Astrocyte (in vitro differentiated cells and primary cell): ENCODE results near the gene LHX1. TPM values are rescaled to one million over a fixed set of nuclear protein-coding genes. Genes with fewer than 3 reads are reported as not detected.

Source experiments
- DNase-seq: peaks from one replicate; pipeline ENCODE4 v3.0.0-alpha.2; 2010; ENCODE audit warnings: low read depth
- FAIRE-seq: peaks from 2 replicates; lab custom pipeline; 2011; peaks lifted over from hg19 to GRCh38; lab: Jason Lieb, UNC
- H2AFZ ChIP-seq: 2 replicates; pipeline ENCODE4 v1.6.0; 2012; ENCODE audit warnings: low read depth, low read length, inconsistent platforms
- H3K27ac ChIP-seq: 2 replicates; pipeline ENCODE4 v1.5.1; 2011; ENCODE audit warnings: low read depth, low read length, inconsistent platforms
- H3K27me3 ChIP-seq: 2 replicates; pipeline ENCODE4 v1.6.0; 2011; ENCODE audit warnings: low read length, inconsistent platforms; ENCODE audit not compliant: insufficient read depth
- H3K36me3 ChIP-seq: 2 replicates; pipeline ENCODE4 v1.5.1; 2011; ENCODE audit warnings: low read length, inconsistent platforms; ENCODE audit not compliant: insufficient read depth
- H3K4me1 ChIP-seq: 2 replicates; pipeline ENCODE4 v1.5.1; 2011; ENCODE audit warnings: low read length, inconsistent platforms; ENCODE audit not compliant: insufficient read depth
- H3K4me2 ChIP-seq: 2 replicates; pipeline ENCODE4 v1.6.0; 2012; ENCODE audit warnings: low read length, inconsistent platforms
- H3K4me3 ChIP-seq: 2 replicates; pipeline ENCODE4 v1.5.1; 2011; ENCODE audit warnings: low read depth, mild to moderate bottlenecking, low read length, inconsistent platforms; ENCODE audit not compliant: insufficient read depth
- H3K79me2 ChIP-seq: 2 replicates; pipeline ENCODE4 v1.6.0; 2012; ENCODE audit warnings: mild to moderate bottlenecking, low read length, inconsistent platforms; ENCODE audit not compliant: insufficient read depth
- H3K9ac ChIP-seq: 2 replicates; pipeline ENCODE4 v1.6.0; 2012; ENCODE audit warnings: mild to moderate bottlenecking, low read length, inconsistent platforms
- H3K9me3 ChIP-seq: 2 replicates; pipeline ENCODE4 v1.5.1; 2012; ENCODE audit warnings: low read depth, mild to moderate bottlenecking, low read length, inconsistent platforms; ENCODE audit not compliant: insufficient read depth
- H4K20me1 ChIP-seq: 2 replicates; pipeline ENCODE4 v1.6.0; 2012; ENCODE audit warnings: low read length, inconsistent platforms; ENCODE audit not compliant: insufficient read depth
- H3K27ac Mint-ChIP-seq: one replicate; pipeline ENCODE4 v1.8.0; 2021; ENCODE audit warnings: mild to moderate bottlenecking, mixed read lengths; ENCODE audit not compliant: unreplicated experiment
- H3K27me3 Mint-ChIP-seq: one replicate; pipeline ENCODE4 v1.8.0; 2021; ENCODE audit warnings: low read depth, mixed read lengths; ENCODE audit not compliant: unreplicated experiment
- H3K36me3 Mint-ChIP-seq: one replicate; pipeline ENCODE4 v1.8.0; 2021; ENCODE audit warnings: low read depth, mixed read lengths; ENCODE audit not compliant: unreplicated experiment
- H3K4me1 Mint-ChIP-seq: one replicate; pipeline ENCODE4 v1.8.0; 2021; ENCODE audit warnings: low read depth, mixed read lengths; ENCODE audit not compliant: unreplicated experiment
- H3K4me3 Mint-ChIP-seq: one replicate; pipeline ENCODE4 v1.8.0; 2021; ENCODE audit warnings: mild to moderate bottlenecking, moderate library complexity, mixed read lengths; ENCODE audit not compliant: unreplicated experiment
- H3K9me3 Mint-ChIP-seq: one replicate; pipeline ENCODE4 v1.8.0; 2021; ENCODE audit warnings: mild to moderate bottlenecking, mixed read lengths; ENCODE audit not compliant: unreplicated experiment
- CTCF ChIP-seq: IDR thresholded peaks from 2 replicates; pipeline ENCODE4 v1.5.1; 2011; ENCODE audit warnings: low read depth, mild to moderate bottlenecking, inconsistent platforms, low read length, moderate library complexity; ENCODE audit not compliant: insufficient read depth
- EZH2 ChIP-seq: IDR thresholded peaks from 2 replicates; pipeline ENCODE4 v1.6.1; 2012; ENCODE audit warnings: mild to moderate bottlenecking, low read length, inconsistent platforms; ENCODE audit not compliant: insufficient read depth
- total RNA-seq: library from RNA; stranded (reverse); gene quantifications from 2 replicates; pipeline ENCODE4 v1.2.1, GENCODE V29; 2021

The LHX1 gene
- total RNA-seq, 1 donor from 2014 or later = 10.8 TPM

GRCh38 chr17:36892112-36892838 is 45.0 kb upstream of the LHX1 start:
- Histone ChIP-seq H3K9ac (no peak overlapping the region), H3K27me3 (peaks cover 11% of the 10 kb centered on the region), H4K20me1 (no peaks in the 10 kb centered on the region), H3K36me3 (no peaks in the 10 kb centered on the region), H3K4me3 (no peak overlapping the region), H3K4me2 (no peak overlapping the region), H3K4me1 (no peaks in the 10 kb centered on the region), H3K79me2 (no peaks in the 10 kb centered on the region), H3K27ac (no peak overlapping the region), H3K9me3 (no peaks in the 10 kb centered on the region), H2AFZ (no peak overlapping the region)
- TF ChIP-seq EZH2 = no peak
- TF ChIP-seq CTCF = no peak
- no peak overlapping the region for H3K4me3 Mint-ChIP-seq
- FAIRE-seq (no peak), DNase-seq (no peak)
- no peak overlapping the region for H3K27ac Mint-ChIP-seq
- peaks cover 3% of the 10 kb centered on the region for H3K4me1 Mint-ChIP-seq
- H3K9me3 Mint-ChIP-seq = peaks cover 7% of the 10 kb centered on the region
- peaks cover 2% of the 10 kb centered on the region for H3K36me3 Mint-ChIP-seq
- H3K27me3 Mint-ChIP-seq = peaks cover 41% of the 10 kb centered on the region

DNA sequence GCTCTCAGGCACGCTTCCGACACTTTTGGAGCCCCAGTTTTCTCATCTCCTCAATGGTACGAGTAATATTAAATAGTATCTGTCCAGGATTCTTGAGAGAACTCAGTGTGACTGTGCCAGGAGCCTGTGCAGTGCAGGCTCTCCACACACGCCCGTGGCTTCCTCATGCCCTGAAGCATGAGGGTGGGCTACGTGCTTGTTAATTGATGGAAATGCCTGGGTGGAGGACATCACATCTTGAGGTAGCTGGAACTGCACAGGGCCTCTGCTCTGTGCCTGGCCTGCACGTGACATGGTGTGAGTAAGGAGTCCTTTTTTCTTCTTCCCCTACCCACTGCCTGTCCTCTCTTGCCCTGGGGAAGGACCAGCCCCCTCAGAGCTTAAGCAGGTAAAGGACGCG is 43.1 kb upstream of the LHX1 start:
- H3K27me3 ChIP-seq = peaks cover 3% of the 10 kb centered on the region
- TF ChIP-seq CTCF = no peak
- no peak for TF ChIP-seq EZH2

GRCh38 chr17:36894925-36895324 is 42.4 kb upstream of the LHX1 start:
- FAIRE-seq (no peak), DNase-seq (no peak)
- Histone ChIP-seq H3K27me3 (no peaks in the 10 kb centered on the region), H3K36me3 (no peaks in the 10 kb centered on the region), H3K4me2 (no peak overlapping the region), H3K79me2 (no peaks in the 10 kb centered on the region), H4K20me1 (no peaks in the 10 kb centered on the region), H3K4me3 (no peak overlapping the region), H3K4me1 (peaks cover 4% of the 10 kb centered on the region), H3K9me3 (no peaks in the 10 kb centered on the region), H3K27ac (no peak overlapping the region), H3K9ac (no peak overlapping the region), H2AFZ (no peak overlapping the region)
- H3K4me3 Mint-ChIP-seq = no peak overlapping the region
- H3K27ac Mint-ChIP-seq = no peak overlapping the region
- H3K9me3 Mint-ChIP-seq = peaks cover 7% of the 10 kb centered on the region
- H3K4me1 Mint-ChIP-seq = peaks cover 7% of the 10 kb centered on the region
- H3K27me3 Mint-ChIP-seq = peaks cover 28% of the 10 kb centered on the region
- TF ChIP-seq CTCF (no peak), EZH2 (no peak)
- peaks cover 2% of the 10 kb centered on the region for H3K36me3 Mint-ChIP-seq

More for the DNA sequence above, 43.1 kb upstream of the LHX1 start:
- FAIRE-seq (no peak), DNase-seq (no peak)
- H3K27ac ChIP-seq = no peak overlapping the region
- no peaks in the 10 kb centered on the region for H3K79me2 ChIP-seq
- H3K4me3 ChIP-seq = no peak overlapping the region
- Mint-ChIP-seq H3K27me3 (peaks cover 28% of the 10 kb centered on the region), H3K4me3 (no peak overlapping the region), H3K4me1 (peaks cover 3% of the 10 kb centered on the region), H3K36me3 (peaks cover 2% of the 10 kb centered on the region), H3K9me3 (peaks cover 7% of the 10 kb centered on the region), H3K27ac (no peak overlapping the region)
- H3K36me3 ChIP-seq = no peaks in the 10 kb centered on the region
- no peak overlapping the region for H2AFZ ChIP-seq
- H3K4me2 ChIP-seq = no peak overlapping the region
- H3K4me1 ChIP-seq = no peaks in the 10 kb centered on the region
- H3K9ac ChIP-seq = no peak overlapping the region
- H3K9me3 ChIP-seq = no peaks in the 10 kb centered on the region
- H4K20me1 ChIP-seq = no peaks in the 10 kb centered on the region
